ENCODE data around the gene ADRA2C. TPM values are rescaled to one million over a fixed set of nuclear protein-coding genes. Genes with fewer than 3 reads are reported as not detected.
A peak's percentile ranks its signal among the peaks of the same experiment; 100 is the strongest.

Gene ADRA2C
- total and polyA plus RNA-seq, 2 of the 13 experiments (the other 11 are each of a cell fraction or from before 2014, with no cell fraction given), result 15.4 to 69.7 TPM

GRCh38 chr4:3769642-3770184 lies 3.5 kb downstream of the ADRA2C start:
- ChIA-PET CTCF (ENCODE audit: low intra/inter-chr PET ratio, low total read pairs) (no interaction called here), POLR2A (interaction anchor here (2.4 to 6.6 kb wide), 3 partner anchors 13 to 61 kb away, joined by 10 to 87 read pairs (median 14); no protein-coding TSS in a partner anchor)
- H3K4me2 ChIP-seq (ENCODE audit: low read depth, low read length), result peak overlapping the region; percentile 52; the same call in 1 of the 2 replicates
- H3K9ac ChIP-seq (ENCODE audit: insufficient read depth, low read depth, low read length), result 0 out of 2 replicates have a peak overlapping the region, but pooled peaks have one; percentile 1
- H3K27me3 ChIP-seq (ENCODE audit: control insufficient read depth in 1 of 2, insufficient read depth in 2 of 2, low read length in 2 of 2), result no peaks in the 10 kb centered on the region
- no peaks in the 10 kb centered on the region for H3K9me3 ChIP-seq (ENCODE audit: low read length)
- H3K27ac ChIP-seq (ENCODE audit: extremely low read length, insufficient read depth, low read length), result no peak overlapping the region
- intact Hi-C loops (cut with micrococcal nuclease; ENCODE audit: unreplicated experiment), result no loop called here
- WGBS (ENCODE audit: low lambda C conversion rate), result no CpG with 5 or more reads among the region's 9 CpGs
- no peak overlapping the region for H3K4me3 ChIP-seq (replicated peaks in 1 of 3; ENCODE audit: insufficient read depth in 1 of 3, low read depth in 2 of 3, low read length in 3 of 3)
- DNase-seq (ENCODE audit: low spot score), result no peak
- no peaks in the 10 kb centered on the region for H3K36me3 ChIP-seq (replicated peaks in 1 of 2; ENCODE audit: control insufficient read depth in 1 of 2, insufficient read depth in 2 of 2, low read length in 2 of 2)
- in situ Hi-C loops (cut with HindIII; ENCODE audit: extremely low pct_ligation_motif_present, low pct_unique_long_range_greater_than_20kb), result no loop called here
- FAIRE-seq, result no peak
- BruUV-seq (replicated peaks), result no TSS peak
- H3K4me1 ChIP-seq (ENCODE audit: insufficient read depth, low read length), result peaks cover 87% of the 10 kb centered on the region
- no peak overlapping the region for H2AFZ ChIP-seq (ENCODE audit: low read length)
- ATAC-seq, result peak; percentile 24
- H4K20me1 ChIP-seq (ENCODE audit: insufficient read depth, low read length), result no peaks in the 10 kb centered on the region
- H3K79me2 ChIP-seq (ENCODE audit: insufficient read depth, low read length), result peaks cover 4% of the 10 kb centered on the region
- TF ChIP-seq NBN (conservative IDR thresholded peaks at IDR 0.05), result no peak
- TF ChIP-seq ZNF562 (CRISPR knock-in tag; IDR thresholded peaks at IDR 0.05; ENCODE audit: borderline replicate concordance), result no peak
- no peak for TF ChIP-seq MTF1 (CRISPR knock-in tag; IDR thresholded peaks at IDR 0.05)
- no peak for TF ChIP-seq PRDM15 (CRISPR knock-in tag; IDR thresholded peaks at IDR 0.05)
- TF ChIP-seq CEBPB (IDR thresholded peaks at IDR 0.05; ENCODE audit: borderline replicate concordance, low read depth, low read length), result no peak
- no peak for TF ChIP-seq GATA4 (IDR thresholded peaks at IDR 0.05; ENCODE audit: borderline replicate concordance, low read depth)
- TF ChIP-seq AGO1 (IDR thresholded peaks at IDR 0.05; ENCODE audit: low read depth, low read length, poor library complexity, severe bottlenecking), result peak; percentile 85
- TF ChIP-seq STAT6 (CRISPR knock-in tag; IDR thresholded peaks at IDR 0.05; ENCODE audit: borderline replicate concordance), result no peak
- TF ChIP-seq PREB (CRISPR knock-in tag; IDR thresholded peaks at IDR 0.05), result no peak
- TF ChIP-seq NRL (CRISPR knock-in tag; IDR thresholded peaks at IDR 0.05; ENCODE audit: borderline replicate concordance), result peak; percentile 28; the same call in 1 of the 2 replicates
- no peak for TF ChIP-seq ZMYM2 (CRISPR knock-in tag; IDR thresholded peaks at IDR 0.05)
- TF ChIP-seq PTBP1 (IDR thresholded peaks at IDR 0.05; ENCODE audit: low read depth, low read length, poor library complexity, severe bottlenecking), result no peak
- peak; percentile 75; the same call in 1 of the 2 replicates for TF ChIP-seq SP5 (CRISPR knock-in tag; IDR thresholded peaks at IDR 0.05; ENCODE audit: borderline replicate concordance, low read depth)
- no peak for TF ChIP-seq ZBTB7B (CRISPR knock-in tag; IDR thresholded peaks at IDR 0.05)
- TF ChIP-seq NCOA1 (CRISPR knock-in tag; IDR thresholded peaks at IDR 0.05), result peak; percentile 18; the same call in 1 of the 2 replicates

Data from HepG2 (cell line).